Pancreas (tissue), 10 donors: ENCODE data around the gene C3orf20. TPM values are rescaled to one million over a fixed set of nuclear protein-coding genes. Genes with fewer than 3 reads are reported as not detected.

ENCODE experiments used
- ATAC-seq, 4 donors: fragments of 200-7000 bp; cut with Tn5 transposase; one replicate each; pipeline versions ENCODE4 v1.8.0 to v1.9.1; 2020; ENCODE audit warnings: mild to moderate bottlenecking in 4 of 4, moderate library complexity in 4 of 4
- DNase-seq, 6 donors: peaks; one replicate each; pipeline ENCODE4 v3.0.0-alpha.2; 2020
- FAIRE-seq: peaks from 2 replicates; lab custom pipeline; 2012; peaks lifted over from hg19 to GRCh38; lab: Jason Lieb, UNC
- H3K27ac ChIP-seq, 4 donors: fragments of 200-600 bp; sonication (generic); 1 replicate in 3 of 4; 2 replicates in 1 of 4; pipeline versions ENCODE4 v1.5.0 to v1.8.0; 2020
- H3K27me3 ChIP-seq, 4 donors: fragments of 200-600 bp; one replicate each; pipeline ENCODE4 v1.8.0; 2021
- H3K36me3 ChIP-seq, 3 donors: fragments of 200-600 bp; sonication (generic) in 1 of 3; one replicate each; pipeline versions ENCODE4 v1.5.0 to v1.8.0; 2020 to 2021
- H3K4me1 ChIP-seq, 3 donors: fragments of 200-600 bp; one replicate each; pipeline ENCODE4 v1.8.0; 2021
- H3K4me3 ChIP-seq, 4 donors: fragments of 200-600 bp; sonication (generic) in 2 of 4; one replicate each; pipeline versions ENCODE4 v1.5.0 to v1.8.0; 2020 to 2021
- H3K9me3 ChIP-seq, 4 donors: fragments of 200-600 bp; one replicate each; pipeline ENCODE4 v1.8.0; 2021
- WGBS, 2 donors: extraction: QIAGEN DNeasy Blood & Tissue Kit; methylation state at CpG; one replicate each; pipeline ENCODE4 v1.1.7; 2013; 5-methylcytosine and 5-hydroxymethylcytosine counted together
- intact Hi-C, 3 donors: fragments of 100-400 bp; cut with DNase I; formaldehyde crosslinking; loops; one replicate each; pipeline versions ENCODE4 v1.11.1 to v1.14.2; 2022
- polyA plus RNA-seq, 2 donors: library from polyadenylated mRNA; stranded (reverse); fragments of 200-250 nt; gene quantifications; one replicate each; pipeline ENCODE4 v1.2.3, GENCODE V29; 2013
- total RNA-seq, 6 donors: library from RNA; stranded (reverse); fragmentation: NEBNext Ultra II Directional in 4 of 6; extraction: Animal tissue kit (Norgen Biotek cat#: 25700) in 4 of 6; gene quantifications; one replicate each; pipeline versions ENCODE4 v1.2.1 to v1.2.4, GENCODE V29; 2021 to 2023
- TF ChIP-seq, protein P1 (sequence below), 4 donors: fragments of 200-600 bp; sonication (generic) in 3 of 4; IDR thresholded peaks; one replicate each; pipeline versions ENCODE4 v1.5.0 to v1.8.0; 2021; ENCODE audit warnings: antibody characterized with exemption in 4 of 4
- donor health status: healthy with polysubstance abuse.
- donor health status: DM: no; HTN: no; CAD: no; lungs with moderate emphysema.
- donor health status: DM: no; HTN: no; CAD: no.
- donor health status: control.
- donor health status: control.
- donor health status: Bipolar disorder and iron deficiency.
- donor health status: DM: yes; HTN: yes; CAD: no.
- donor health status: DM: no; HTN: no; CAD: no.
- donor health status: DM: no; HTN: no; CAD: no.
- donor health status: DM: yes; HTN: yes; CAD: no.

The C3orf20 gene
- total and polyA plus RNA-seq, 8 donors: 0.02 to 0.12 (median 0.06) TPM; not detected in 3

DNA sequence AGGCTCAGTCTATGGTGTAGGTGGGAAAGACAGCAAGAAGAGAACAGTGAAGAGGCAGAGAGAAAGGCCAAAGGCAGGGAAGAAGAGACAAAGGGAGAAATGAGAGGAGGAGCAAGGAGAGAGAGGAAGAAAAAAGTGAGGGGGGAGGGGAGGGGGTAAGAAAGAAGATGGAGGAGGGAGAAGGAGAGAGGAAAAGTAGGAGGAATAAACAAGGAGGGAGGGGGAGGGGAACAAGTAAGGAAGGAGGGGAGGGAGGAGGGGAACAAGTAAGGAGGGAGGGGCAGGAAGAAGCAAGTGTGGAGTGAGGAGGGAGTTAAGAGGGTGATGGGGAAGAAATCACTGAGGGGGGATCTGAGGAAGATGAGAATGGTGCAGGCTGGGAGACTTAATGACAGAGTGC lies 98.3 kb downstream of the C3orf20 start:
- H3K4me1 ChIP-seq: no peaks in the 10 kb centered on the region
- no peaks in the 10 kb centered on the region for H3K36me3 ChIP-seq
- intact Hi-C loops: no loop called here
- TF ChIP-seq, protein P1, sequence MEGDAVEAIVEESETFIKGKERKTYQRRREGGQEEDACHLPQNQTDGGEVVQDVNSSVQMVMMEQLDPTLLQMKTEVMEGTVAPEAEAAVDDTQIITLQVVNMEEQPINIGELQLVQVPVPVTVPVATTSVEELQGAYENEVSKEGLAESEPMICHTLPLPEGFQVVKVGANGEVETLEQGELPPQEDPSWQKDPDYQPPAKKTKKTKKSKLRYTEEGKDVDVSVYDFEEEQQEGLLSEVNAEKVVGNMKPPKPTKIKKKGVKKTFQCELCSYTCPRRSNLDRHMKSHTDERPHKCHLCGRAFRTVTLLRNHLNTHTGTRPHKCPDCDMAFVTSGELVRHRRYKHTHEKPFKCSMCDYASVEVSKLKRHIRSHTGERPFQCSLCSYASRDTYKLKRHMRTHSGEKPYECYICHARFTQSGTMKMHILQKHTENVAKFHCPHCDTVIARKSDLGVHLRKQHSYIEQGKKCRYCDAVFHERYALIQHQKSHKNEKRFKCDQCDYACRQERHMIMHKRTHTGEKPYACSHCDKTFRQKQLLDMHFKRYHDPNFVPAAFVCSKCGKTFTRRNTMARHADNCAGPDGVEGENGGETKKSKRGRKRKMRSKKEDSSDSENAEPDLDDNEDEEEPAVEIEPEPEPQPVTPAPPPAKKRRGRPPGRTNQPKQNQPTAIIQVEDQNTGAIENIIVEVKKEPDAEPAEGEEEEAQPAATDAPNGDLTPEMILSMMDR (IDR thresholded peaks at IDR 0.05): no peak
- no peak overlapping the region for H3K4me3 ChIP-seq
- ATAC-seq (no peak), FAIRE-seq (no peak), DNase-seq (no peak)
- no peak overlapping the region for H3K27ac ChIP-seq
- no peaks in the 10 kb centered on the region for H3K9me3 ChIP-seq
- H3K27me3 ChIP-seq: no peaks in the 10 kb centered on the region

- intact Hi-C loops: no loop called here
- ATAC-seq (no peak), FAIRE-seq (no peak)
Measured at GRCh38 chr3:14773691-14774128, 98.8 kb downstream of the C3orf20 start.

GRCh38 chr3:14774431-14774830 lies 99.5 kb downstream of the C3orf20 start:
- intact Hi-C loops: no loop called here
- WGBS, 2 donors: 69 to 72% methylated on average over 12 of the region's 12 CpGs
- TF ChIP-seq, protein P1 (IDR thresholded peaks at IDR 0.05): no peak
- Histone ChIP-seq H3K27me3 (no peaks in the 10 kb centered on the region), H3K36me3 (no peaks in the 10 kb centered on the region), H3K9me3 (peaks cover 0 to 3% (median 0%) of the 10 kb centered on the region in 4 donors), H3K4me1 (no peaks in the 10 kb centered on the region), H3K4me3 (no peak overlapping the region), H3K27ac (no peak overlapping the region)
- no peak for FAIRE-seq
- ATAC-seq: no peak
- no peak for DNase-seq

More at GRCh38 chr3:14773691-14774128, 98.8 kb downstream of the C3orf20 start:
- DNase-seq: no peak
- no peak overlapping the region for H3K27ac ChIP-seq
- TF ChIP-seq, protein P1 (IDR thresholded peaks at IDR 0.05): no peak
- H3K9me3 ChIP-seq: no peaks in the 10 kb centered on the region
- no peaks in the 10 kb centered on the region for H3K4me1 ChIP-seq
- H3K36me3 ChIP-seq: no peaks in the 10 kb centered on the region
- WGBS, 2 donors: 86 to 88% methylated on average over 6 of the region's 6 CpGs
- no peak overlapping the region for H3K4me3 ChIP-seq
- no peaks in the 10 kb centered on the region for H3K27me3 ChIP-seq

DNA sequence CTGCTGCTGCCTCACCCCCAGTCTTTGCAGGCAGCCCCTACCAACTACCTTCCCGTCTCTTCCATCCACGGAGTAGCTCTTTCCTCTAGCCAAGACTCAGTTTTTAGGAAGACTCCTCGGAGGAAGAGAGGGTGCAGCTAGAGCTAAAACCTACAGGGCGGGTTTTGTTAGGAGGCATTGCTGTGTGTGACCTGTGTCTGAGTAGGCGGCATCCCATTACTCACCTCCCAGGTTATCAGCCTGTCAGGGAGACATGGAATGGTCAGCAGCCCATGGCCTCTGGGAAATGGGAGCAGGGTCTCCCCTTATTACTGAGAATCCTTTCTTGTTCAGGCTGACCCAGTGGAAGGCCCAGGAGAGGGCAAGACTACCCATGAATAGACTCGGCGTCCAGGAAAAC lies 100.1 kb downstream of the C3orf20 start:
- DNase-seq (no peak), ATAC-seq (no peak), FAIRE-seq (no peak)
- WGBS, 2 donors: 76 to 78% methylated on average over 7 of the region's 7 CpGs
- Histone ChIP-seq H3K9me3 (peaks cover 0 to 5% (median 0%) of the 10 kb centered on the region in 4 donors), H3K4me1 (no peaks in the 10 kb centered on the region), H3K27ac (no peak overlapping the region), H3K27me3 (no peaks in the 10 kb centered on the region), H3K36me3 (no peaks in the 10 kb centered on the region), H3K4me3 (no peak overlapping the region)
- TF ChIP-seq, protein P1 (IDR thresholded peaks at IDR 0.05): no peak
- intact Hi-C loops: no loop called here

GRCh38 chr3:14775563-14775962 lies 100.6 kb downstream of the C3orf20 start:
- ATAC-seq: no peak

More at GRCh38 chr3:14775563-14775962, 100.6 kb downstream of the C3orf20 start:
- TF ChIP-seq, protein P1 (IDR thresholded peaks at IDR 0.05): no peak
- no peaks in the 10 kb centered on the region for H3K4me1 ChIP-seq
- no peak overlapping the region for H3K4me3 ChIP-seq
- 66 to 69% methylated on average over 4 of the region's 4 CpGs for WGBS, 2 donors
- FAIRE-seq: no peak
- intact Hi-C loops: no loop called here
- no peak overlapping the region for H3K27ac ChIP-seq
- DNase-seq: no peak
- H3K9me3 ChIP-seq: peaks cover 0 to 5% (median 0%) of the 10 kb centered on the region in 4 donors
- H3K27me3 ChIP-seq: no peaks in the 10 kb centered on the region
- H3K36me3 ChIP-seq: no peaks in the 10 kb centered on the region
